ENCODE data around the gene LUZP1. TPM values are rescaled to one million over a fixed set of nuclear protein-coding genes. Genes with fewer than 3 reads are reported as not detected.

LUZP1 gene
- total RNA-seq, 1 donor from 2014 or later: 29.9 TPM

- no peak overlapping the region for H3K27ac ChIP-seq (replicated peaks)
- H3K36me3 ChIP-seq: no peaks in the 10 kb centered on the region
- H3K4me1 ChIP-seq: no peaks in the 10 kb centered on the region
- no peak for DNase-seq
- no peak overlapping the region for H3K4me3 ChIP-seq
- H3K27me3 ChIP-seq (ENCODE audit: low read depth): peaks cover 26% of the 10 kb centered on the region
- H3K9me3 ChIP-seq (replicated peaks): no peaks in the 10 kb centered on the region
- intact Hi-C loops (cut with micrococcal nuclease): no loop called here
- no peak for TF ChIP-seq CTCF (IDR thresholded peaks at IDR 0.05; ENCODE audit: borderline replicate concordance)
Observed at GRCh38 chr1:23202263-23202749, 33.6 kb upstream of the LUZP1 start.

- Histone ChIP-seq H3K27ac (replicated peaks) (no peak overlapping the region), H3K27me3 (ENCODE audit: low read depth) (peaks cover 17% of the 10 kb centered on the region), H3K4me1 (no peaks in the 10 kb centered on the region), H3K9me3 (replicated peaks) (no peaks in the 10 kb centered on the region), H3K4me3 (no peak overlapping the region), H3K36me3 (no peaks in the 10 kb centered on the region)
- intact Hi-C loops (cut with micrococcal nuclease): no loop called here
- no peak for DNase-seq
- no peak for TF ChIP-seq CTCF (IDR thresholded peaks at IDR 0.05; ENCODE audit: borderline replicate concordance)
Observed at GRCh38 chr1:23200883-23201282, 32.2 kb upstream of the LUZP1 start.

DNA sequence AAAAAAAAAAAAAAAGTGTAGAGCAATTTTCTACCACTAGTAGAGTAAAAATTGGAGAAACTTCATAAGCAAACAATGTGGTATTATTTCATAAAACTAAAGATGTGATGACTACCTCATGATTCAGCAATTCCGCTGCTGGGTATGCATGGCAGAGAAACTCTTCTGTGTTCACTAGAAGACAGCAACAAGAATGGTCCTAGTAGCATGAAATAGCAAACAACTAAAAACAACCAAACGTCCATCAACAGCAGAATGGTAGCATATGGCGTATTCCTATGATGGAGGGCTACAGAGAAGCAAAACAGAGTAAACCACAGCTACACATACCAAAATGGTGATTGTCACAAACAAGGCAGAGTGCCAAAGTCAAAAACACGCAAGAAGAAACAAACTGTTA lies 29.7 kb upstream of the LUZP1 start:
- TF ChIP-seq CTCF (IDR thresholded peaks at IDR 0.05; ENCODE audit: borderline replicate concordance): no peak
- Histone ChIP-seq H3K27me3 (ENCODE audit: low read depth) (peaks cover 10% of the 10 kb centered on the region), H3K9me3 (replicated peaks) (no peaks in the 10 kb centered on the region), H3K27ac (replicated peaks) (no peak overlapping the region), H3K4me1 (no peaks in the 10 kb centered on the region), H3K36me3 (no peaks in the 10 kb centered on the region), H3K4me3 (no peak overlapping the region)
- DNase-seq: no peak
- intact Hi-C loops (cut with micrococcal nuclease): no loop called here

DNA sequence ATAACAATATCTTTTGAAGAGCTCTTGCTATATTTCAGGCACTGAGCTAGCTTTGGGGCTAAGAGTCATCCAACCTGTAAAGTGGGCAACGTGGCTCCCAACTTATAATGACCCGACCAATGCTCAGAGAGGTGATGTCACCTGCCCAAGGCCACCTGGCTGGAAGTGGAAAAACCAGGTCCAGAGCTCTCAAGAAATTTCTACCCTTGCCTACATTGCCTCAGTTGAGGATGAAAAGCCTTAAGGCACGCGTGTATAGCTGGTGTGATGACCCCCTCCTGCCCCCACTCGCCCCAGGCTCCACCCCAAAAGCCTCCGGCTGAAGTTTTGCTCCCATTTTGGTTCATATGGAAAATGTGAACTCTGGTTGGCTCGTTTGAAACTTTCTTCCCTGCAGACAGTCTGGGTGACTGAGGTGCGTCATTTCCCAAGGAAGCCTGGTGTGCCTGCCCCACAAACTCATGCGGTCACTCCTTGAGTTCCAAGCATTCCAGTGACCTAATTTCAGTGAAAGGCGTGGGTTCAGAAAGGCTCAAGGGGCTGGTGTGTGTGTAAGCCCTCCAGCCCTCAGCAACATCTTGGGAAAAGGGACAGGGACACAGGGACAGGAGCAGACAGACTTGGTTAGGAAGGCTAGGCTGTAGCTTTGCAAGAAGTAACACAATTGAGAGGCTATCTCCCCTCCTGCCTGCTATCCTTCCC lies 28.1 kb upstream of the LUZP1 start:
- Histone ChIP-seq H3K27ac (replicated peaks) (no peak overlapping the region), H3K36me3 (no peaks in the 10 kb centered on the region), H3K4me1 (no peaks in the 10 kb centered on the region), H3K4me3 (no peak overlapping the region), H3K9me3 (replicated peaks) (no peaks in the 10 kb centered on the region), H3K27me3 (ENCODE audit: low read depth) (peaks cover 10% of the 10 kb centered on the region)
- no peak for TF ChIP-seq CTCF (IDR thresholded peaks at IDR 0.05; ENCODE audit: borderline replicate concordance)
- intact Hi-C loops (cut with micrococcal nuclease): no loop called here
- no peak for DNase-seq

DNA sequence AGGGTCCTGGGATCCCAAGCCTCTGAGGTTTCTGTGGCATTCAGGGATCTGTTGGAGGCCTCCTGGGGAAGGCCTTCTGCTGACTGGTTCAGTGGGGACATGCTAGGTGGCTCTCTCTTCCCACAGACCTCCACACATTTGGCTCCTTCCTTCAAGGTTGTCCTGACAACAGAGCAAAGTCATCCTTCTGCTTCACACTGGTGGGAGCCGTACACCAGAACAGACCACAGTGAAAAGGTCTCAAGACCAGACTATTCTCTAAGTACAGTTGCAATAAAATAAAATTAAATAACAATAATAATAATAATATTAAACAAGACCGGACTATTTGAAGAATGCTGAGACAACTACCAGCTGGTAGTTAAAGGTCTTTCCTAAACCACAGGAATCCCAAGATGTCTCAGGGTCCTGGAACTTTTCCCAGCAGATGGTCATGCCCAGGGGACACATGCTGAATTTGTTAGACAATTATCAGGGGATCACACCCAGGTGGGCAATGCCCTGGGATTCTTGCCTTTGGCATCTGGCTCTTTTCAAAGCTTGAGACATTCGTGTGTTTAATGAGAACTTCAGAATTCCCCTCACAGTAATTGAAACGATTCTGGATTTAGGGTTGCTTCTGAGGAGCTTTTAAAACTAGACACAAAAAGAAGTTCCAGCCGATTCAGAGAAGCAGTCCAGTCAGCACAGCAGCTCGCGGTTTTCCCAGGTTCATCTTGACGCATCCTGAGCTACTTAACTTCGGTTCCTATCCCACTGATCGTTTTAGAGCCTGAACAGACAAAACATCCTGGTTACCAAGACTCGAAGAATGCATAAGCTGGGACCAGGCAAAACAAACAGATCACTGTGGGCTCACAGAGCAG lies 25.7 kb upstream of the LUZP1 start:
- no peaks in the 10 kb centered on the region for H3K27me3 ChIP-seq (ENCODE audit: low read depth)
- no peak for TF ChIP-seq CTCF (IDR thresholded peaks at IDR 0.05; ENCODE audit: borderline replicate concordance)
- no peak for DNase-seq
- H3K27ac ChIP-seq (replicated peaks): no peak overlapping the region
- no peaks in the 10 kb centered on the region for H3K9me3 ChIP-seq (replicated peaks)
- intact Hi-C loops (cut with micrococcal nuclease): no loop called here
- H3K36me3 ChIP-seq: no peaks in the 10 kb centered on the region
- H3K4me1 ChIP-seq: no peaks in the 10 kb centered on the region
- H3K4me3 ChIP-seq: no peak overlapping the region

All from left ventricle myocardium inferior (tissue), 1 donor.